ENCODE measurements around the gene ZNRF2. TPM values are rescaled to one million over a fixed set of nuclear protein-coding genes. Genes with fewer than 3 reads are reported as not detected.
A peak's percentile ranks its signal among the peaks of the same experiment; 100 is the strongest.

Gene ZNRF2
- polyA plus RNA-seq, 1 donor (not counting 4 experiments of a cell fraction or from before 2014, with no cell fraction given), result 7.0 TPM

- FAIRE-seq (peak; percentile 83), DNase-seq (ENCODE audit: low read depth, low spot score) (no peak)
- peak overlapping the region; percentile 57 for H3K9ac ChIP-seq (ENCODE audit: control insufficient read depth, extremely low read depth, insufficient read depth, low read length)
- peak overlapping the region; percentile 16 for H2AFZ ChIP-seq (ENCODE audit: control insufficient read depth, low read length)
- H3K27ac ChIP-seq (ENCODE audit: control insufficient read depth, insufficient read depth, low read length), result peak overlapping the region; percentile 54
- dilution Hi-C loops (cut with MboI; ENCODE audit: extremely low pct_ligation_motif_present, low sequenced_read_pairs), result no loop called here
- H3K4me3 ChIP-seq (ENCODE audit: control insufficient read depth in 2 of 3, extremely low read depth in 1 of 3, insufficient read depth in 2 of 3, low read depth in 1 of 3, low read length in 3 of 3), result peak overlapping the region in 1 of 3 experiments; percentile 45
- H3K9me3 ChIP-seq (ENCODE audit: control insufficient read depth, low read depth, low read length), result no peaks in the 10 kb centered on the region
- TF ChIP-seq CTCF (optimal IDR thresholded peaks at IDR 0.05 in 1 of 3, IDR thresholded peaks at IDR 0.05 in 1 of 3, conservative IDR thresholded peaks at IDR 0.05 in 1 of 3; ENCODE audit: extremely low read depth in 1 of 3, insufficient read depth in 2 of 3, low read length in 3 of 3) (no peak), EZH2 (IDR thresholded peaks at IDR 0.05; ENCODE audit: low read length) (no peak)
- peaks cover 59% of the 10 kb centered on the region for H3K79me2 ChIP-seq (ENCODE audit: control insufficient read depth, insufficient read depth, low read length)
- no peaks in the 10 kb centered on the region for H3K36me3 ChIP-seq (ENCODE audit: control insufficient read depth in 2 of 2, extremely low read depth in 1 of 2, insufficient read depth in 2 of 2, low read length in 2 of 2)
- H4K20me1 ChIP-seq (ENCODE audit: control insufficient read depth, extremely low read depth, insufficient read depth, low read length), result no peaks in the 10 kb centered on the region
- peak overlapping the region; percentile 74 for H3K4me2 ChIP-seq (ENCODE audit: control insufficient read depth, extremely low read depth, insufficient read depth, low read depth, low read length)
- H3K27me3 ChIP-seq (ENCODE audit: control insufficient read depth, extremely low read depth, insufficient read depth, low read length), result no peaks in the 10 kb centered on the region
- H3K4me1 ChIP-seq (ENCODE audit: control insufficient read depth, extremely low read depth, insufficient read depth, low read length), result peaks cover 23% of the 10 kb centered on the region
- no peaks in the 10 kb centered on the region for H3K9me1 ChIP-seq (ENCODE audit: control insufficient read depth, extremely low read depth, insufficient read depth, low read length)
These were observed 17.4 kb downstream of the ZNRF2 start for GRCh38 chr7:30301751-30302150.

- Histone ChIP-seq H3K27ac (ENCODE audit: control insufficient read depth, insufficient read depth, low read length) (no peak overlapping the region), H3K79me2 (ENCODE audit: control insufficient read depth, insufficient read depth, low read length) (peaks cover 64% of the 10 kb centered on the region), H3K27me3 (ENCODE audit: control insufficient read depth, extremely low read depth, insufficient read depth, low read length) (no peaks in the 10 kb centered on the region), H3K9me3 (ENCODE audit: control insufficient read depth, low read depth, low read length) (no peaks in the 10 kb centered on the region), H3K36me3 (ENCODE audit: control insufficient read depth in 2 of 2, extremely low read depth in 1 of 2, insufficient read depth in 2 of 2, low read length in 2 of 2) (no peaks in the 10 kb centered on the region), H3K4me1 (ENCODE audit: control insufficient read depth, extremely low read depth, insufficient read depth, low read length) (peaks cover 23% of the 10 kb centered on the region), H3K9ac (ENCODE audit: control insufficient read depth, extremely low read depth, insufficient read depth, low read length) (no peak overlapping the region), H3K9me1 (ENCODE audit: control insufficient read depth, extremely low read depth, insufficient read depth, low read length) (no peaks in the 10 kb centered on the region), H3K4me2 (ENCODE audit: control insufficient read depth, extremely low read depth, insufficient read depth, low read depth, low read length) (no peak overlapping the region), H4K20me1 (ENCODE audit: control insufficient read depth, extremely low read depth, insufficient read depth, low read length) (no peaks in the 10 kb centered on the region), H2AFZ (ENCODE audit: control insufficient read depth, low read length) (no peak overlapping the region), H3K4me3 (ENCODE audit: control insufficient read depth in 2 of 3, extremely low read depth in 1 of 3, insufficient read depth in 2 of 3, low read depth in 1 of 3, low read length in 3 of 3) (no peak overlapping the region)
- dilution Hi-C loops (cut with MboI; ENCODE audit: extremely low pct_ligation_motif_present, low sequenced_read_pairs), result no loop called here
- FAIRE-seq (no peak), DNase-seq (ENCODE audit: low read depth, low spot score) (no peak)
- no peak for TF ChIP-seq EZH2 (IDR thresholded peaks at IDR 0.05; ENCODE audit: low read length)
- no peak for TF ChIP-seq CTCF (optimal IDR thresholded peaks at IDR 0.05 in 1 of 3, IDR thresholded peaks at IDR 0.05 in 1 of 3, conservative IDR thresholded peaks at IDR 0.05 in 1 of 3; ENCODE audit: extremely low read depth in 1 of 3, insufficient read depth in 2 of 3, low read length in 3 of 3)
These were observed 18.4 kb downstream of the ZNRF2 start for GRCh38 chr7:30302656-30303311.
